Tracheal epithelial cell (primary cell): ENCODE measurements around the gene ABCG5. TPM values are rescaled to one million over a fixed set of nuclear protein-coding genes. Genes with fewer than 3 reads are reported as not detected.

ENCODE experiments used
- total RNA-seq: library from RNA; depleted of rRNA; stranded (reverse); fragments of >200 nt; gene quantifications from 2 replicates; pipeline ENCODE4 v1.2.1, GENCODE V29; 2014

The ABCG5 gene
- not detected in 2 replicates for total RNA-seq

DNA sequence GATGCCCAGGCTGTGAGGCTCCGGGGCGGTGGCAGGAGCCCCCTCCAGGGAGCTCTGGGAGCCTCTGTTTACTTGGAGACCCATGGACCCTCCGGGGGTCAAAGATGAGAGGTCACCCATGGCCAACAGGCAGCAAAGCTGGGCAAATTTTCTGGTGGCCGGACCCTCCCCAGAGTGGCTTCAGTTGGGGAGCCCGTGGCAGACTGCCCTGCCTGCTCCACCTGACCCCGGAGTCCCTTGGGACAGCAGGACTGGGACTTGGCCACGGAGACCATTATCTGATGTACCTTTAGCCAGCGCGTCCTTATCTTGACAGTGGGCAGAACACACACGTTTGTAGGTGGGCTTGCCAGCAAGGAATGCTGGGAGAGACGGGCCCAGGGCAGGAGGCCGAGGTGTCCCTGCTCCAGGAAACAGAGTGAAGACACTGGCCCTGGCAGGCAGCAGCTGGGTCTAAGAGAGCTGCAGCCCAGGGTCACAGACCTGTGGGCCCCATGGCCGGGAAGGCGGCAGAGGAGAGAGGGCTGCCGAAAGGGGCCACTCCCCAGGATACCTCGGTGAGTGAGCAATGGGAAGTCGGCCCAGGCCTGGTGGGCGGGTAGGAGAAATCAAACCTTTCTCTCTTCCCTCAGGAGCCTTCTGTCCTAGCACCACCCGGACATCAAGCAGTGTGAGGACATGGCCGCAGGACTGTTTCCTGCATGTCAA is at the start of gene ABCG5, which contains the start of gene ABCG8:
Gene ABCG5 (minus strand): TSS at position 280 of the 708 bp plus-strand sequence. CDS start 160 bp downstream, at position 120.
Gene ABCG8 (plus strand): TSS at position 412 of the 708 bp plus-strand sequence. CDS start 83 bp downstream, at position 495.

DNA sequence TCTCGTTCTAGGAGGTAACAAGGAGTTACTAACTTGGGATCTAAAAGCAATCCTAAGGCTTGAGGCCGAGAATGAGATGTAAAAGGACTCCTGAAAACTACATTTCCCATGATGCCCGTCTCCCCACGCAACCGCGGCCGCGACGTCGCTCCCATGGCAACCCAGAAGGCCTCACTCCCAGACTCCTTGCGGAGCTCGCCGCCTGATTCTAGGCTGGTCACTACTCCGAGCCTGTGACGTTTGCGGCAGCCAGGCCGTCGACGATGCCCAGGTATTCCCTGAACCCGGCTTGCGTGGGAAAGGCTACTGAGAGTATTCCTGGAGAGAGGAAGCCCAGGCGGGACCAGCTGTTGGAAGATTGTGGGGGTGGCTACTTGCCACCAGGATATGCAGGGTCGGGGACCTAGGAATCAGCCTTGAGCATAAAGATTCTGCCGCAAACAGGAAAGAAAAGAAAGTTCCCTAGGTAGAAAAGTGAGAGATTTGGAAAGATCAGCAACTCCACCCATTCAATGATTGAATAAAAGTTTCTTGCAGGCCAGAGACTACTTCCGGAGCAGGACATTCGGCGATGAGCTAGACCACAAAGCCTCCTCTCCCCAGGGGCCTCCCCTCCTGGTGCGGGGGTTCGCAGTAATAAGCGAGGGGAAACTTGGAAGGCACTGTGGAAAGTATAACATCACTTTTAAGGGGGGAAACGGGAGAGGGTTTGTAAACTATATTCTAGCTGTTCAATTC is 64.6 kb downstream of the ABCG5 start, which contains the start of gene DYNC2LI1:
Gene DYNC2LI1 (plus strand): TSS at position 164 of the 738 bp plus-strand sequence. CDS start 100 bp downstream, at position 264.

Other genes starting within 250 kb of the ABCG5 start
- 22.6 and 28.7 TPM in 2 replicates for gene THADA, start 242.8 kb downstream of the ABCG5 start, total RNA-seq
- gene PLEKHH2, start 201.6 kb downstream of the ABCG5 start, total RNA-seq = 1.7 and 1.9 TPM in 2 replicates
- not detected in 2 replicates for gene C1GALT1C1L, start 162.4 kb downstream of the ABCG5 start, total RNA-seq
- gene DYNC2LI1, start 64.8 kb downstream of the ABCG5 start, total RNA-seq = 11.1 and 14.9 TPM in 2 replicates
- under 0.01 TPM in 1 of 2 replicates, not detected in the other for gene ABCG8, start 132 bp upstream of the ABCG5 start, total RNA-seq
- 68.0 and 89.5 TPM in 2 replicates for gene LRPPRC, start 157.2 kb upstream of the ABCG5 start, total RNA-seq